ENCODE results near the gene COX7B2. TPM values are rescaled to one million over a fixed set of nuclear protein-coding genes. Genes with fewer than 3 reads are reported as not detected.

COX7B2 gene
- polyA plus RNA-seq, 2 of the 4 experiments (the other 2 are of a cell fraction) = not detected

GRCh38 chr4:46930891-46931290 is 21.8 kb upstream of the COX7B2 start:
- FAIRE-seq (no peak), ATAC-seq (no peak), DNase-seq (ENCODE audit: low read depth in 1 of 2, low spot score in 1 of 2) (no peak)
- TF ChIP-seq E2F6 (IDR thresholded peaks at IDR 0.05; ENCODE audit: borderline replicate concordance, low read depth) (no peak), RAD21 (conservative IDR thresholded peaks at IDR 0.05 in 1 of 2, IDR thresholded peaks at IDR 0.05 in 1 of 2) (no peak)
- TF ChIP-seq, protein P1, sequence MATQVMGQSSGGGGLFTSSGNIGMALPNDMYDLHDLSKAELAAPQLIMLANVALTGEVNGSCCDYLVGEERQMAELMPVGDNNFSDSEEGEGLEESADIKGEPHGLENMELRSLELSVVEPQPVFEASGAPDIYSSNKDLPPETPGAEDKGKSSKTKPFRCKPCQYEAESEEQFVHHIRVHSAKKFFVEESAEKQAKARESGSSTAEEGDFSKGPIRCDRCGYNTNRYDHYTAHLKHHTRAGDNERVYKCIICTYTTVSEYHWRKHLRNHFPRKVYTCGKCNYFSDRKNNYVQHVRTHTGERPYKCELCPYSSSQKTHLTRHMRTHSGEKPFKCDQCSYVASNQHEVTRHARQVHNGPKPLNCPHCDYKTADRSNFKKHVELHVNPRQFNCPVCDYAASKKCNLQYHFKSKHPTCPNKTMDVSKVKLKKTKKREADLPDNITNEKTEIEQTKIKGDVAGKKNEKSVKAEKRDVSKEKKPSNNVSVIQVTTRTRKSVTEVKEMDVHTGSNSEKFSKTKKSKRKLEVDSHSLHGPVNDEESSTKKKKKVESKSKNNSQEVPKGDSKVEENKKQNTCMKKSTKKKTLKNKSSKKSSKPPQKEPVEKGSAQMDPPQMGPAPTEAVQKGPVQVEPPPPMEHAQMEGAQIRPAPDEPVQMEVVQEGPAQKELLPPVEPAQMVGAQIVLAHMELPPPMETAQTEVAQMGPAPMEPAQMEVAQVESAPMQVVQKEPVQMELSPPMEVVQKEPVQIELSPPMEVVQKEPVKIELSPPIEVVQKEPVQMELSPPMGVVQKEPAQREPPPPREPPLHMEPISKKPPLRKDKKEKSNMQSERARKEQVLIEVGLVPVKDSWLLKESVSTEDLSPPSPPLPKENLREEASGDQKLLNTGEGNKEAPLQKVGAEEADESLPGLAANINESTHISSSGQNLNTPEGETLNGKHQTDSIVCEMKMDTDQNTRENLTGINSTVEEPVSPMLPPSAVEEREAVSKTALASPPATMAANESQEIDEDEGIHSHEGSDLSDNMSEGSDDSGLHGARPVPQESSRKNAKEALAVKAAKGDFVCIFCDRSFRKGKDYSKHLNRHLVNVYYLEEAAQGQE (IDR thresholded peaks at IDR 0.05) = no peak
- H3K4me2 ChIP-seq = no peak overlapping the region
- WGBS (ENCODE audit: missing lambda C conversion rate) = 0% methylated on average over 3 of the region's 3 CpGs
- ChIA-PET POLR2A (no interaction called here), CTCF (no interaction called here)
- H3K4me1 ChIP-seq = no peaks in the 10 kb centered on the region
- no peaks in the 10 kb centered on the region for H3K9me3 ChIP-seq
- no peak overlapping the region for H3K27ac ChIP-seq
- H3K4me3 ChIP-seq = no peak overlapping the region

DNA sequence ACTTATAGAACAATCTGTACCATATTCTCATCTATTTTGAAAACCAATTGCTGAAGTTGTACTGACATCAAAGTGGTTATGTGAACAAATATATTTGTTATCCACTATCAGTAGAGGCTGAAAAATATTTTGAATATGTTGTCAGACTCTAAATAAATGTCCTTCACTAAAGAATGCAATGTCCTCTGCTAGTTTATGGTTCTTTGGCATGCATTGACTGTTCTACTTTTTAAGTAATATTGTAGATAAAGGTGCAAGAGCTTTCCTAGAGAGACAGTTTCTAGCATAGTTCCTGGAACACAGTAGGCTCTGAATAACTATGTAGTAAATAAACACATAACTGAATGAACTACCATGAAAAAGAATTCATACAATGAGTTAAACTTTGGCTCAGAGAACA is 18.2 kb upstream of the COX7B2 start:
- FAIRE-seq (no peak), DNase-seq (ENCODE audit: low read depth in 1 of 2, low spot score in 1 of 2) (no peak), ATAC-seq (no peak)
- ChIA-PET POLR2A (no interaction called here), CTCF (no interaction called here)
- Histone ChIP-seq H3K4me1 (no peaks in the 10 kb centered on the region), H3K4me2 (no peak overlapping the region), H3K4me3 (no peak overlapping the region), H3K9me3 (no peaks in the 10 kb centered on the region), H3K27ac (no peak overlapping the region)
- TF ChIP-seq TP53 (CRISPR knock-in tag; IDR thresholded peaks at IDR 0.05) (no peak), POLR2A (IDR thresholded peaks at IDR 0.05; ENCODE audit: low read length) (no peak), POLR2AphosphoS2 (conservative IDR thresholded peaks at IDR 0.05; ENCODE audit: low read length) (no peak), MAZ (IDR thresholded peaks at IDR 0.05; ENCODE audit: borderline replicate concordance, low read depth, low read length) (no peak), EHF (CRISPR knock-in tag; IDR thresholded peaks at IDR 0.05) (no peak), ESRRA (IDR thresholded peaks at IDR 0.05; ENCODE audit: borderline replicate concordance, low read length) (no peak), ELK1 (IDR thresholded peaks at IDR 0.05; ENCODE audit: low read depth, low read length) (no peak), ZC3H11A (IDR thresholded peaks at IDR 0.05) (no peak), EP300 (IDR thresholded peaks at IDR 0.05) (no peak), BCL3 (IDR thresholded peaks at IDR 0.05) (no peak), CEBPB (IDR thresholded peaks at IDR 0.05) (no peak), FOSB (CRISPR knock-in tag; IDR thresholded peaks at IDR 0.05) (no peak), MAX (IDR thresholded peaks at IDR 0.05) (no peak), RAD21 (conservative IDR thresholded peaks at IDR 0.05 in 1 of 2, IDR thresholded peaks at IDR 0.05 in 1 of 2) (no peak), BHLHE40 (IDR thresholded peaks at IDR 0.05; ENCODE audit: low read depth, low read length) (no peak), RFX5 (IDR thresholded peaks at IDR 0.05) (no peak), SREBF2 (IDR thresholded peaks at IDR 0.05) (no peak), NR3C1 (IDR thresholded peaks at IDR 0.05) (no peak)
- TF ChIP-seq, protein P2, sequence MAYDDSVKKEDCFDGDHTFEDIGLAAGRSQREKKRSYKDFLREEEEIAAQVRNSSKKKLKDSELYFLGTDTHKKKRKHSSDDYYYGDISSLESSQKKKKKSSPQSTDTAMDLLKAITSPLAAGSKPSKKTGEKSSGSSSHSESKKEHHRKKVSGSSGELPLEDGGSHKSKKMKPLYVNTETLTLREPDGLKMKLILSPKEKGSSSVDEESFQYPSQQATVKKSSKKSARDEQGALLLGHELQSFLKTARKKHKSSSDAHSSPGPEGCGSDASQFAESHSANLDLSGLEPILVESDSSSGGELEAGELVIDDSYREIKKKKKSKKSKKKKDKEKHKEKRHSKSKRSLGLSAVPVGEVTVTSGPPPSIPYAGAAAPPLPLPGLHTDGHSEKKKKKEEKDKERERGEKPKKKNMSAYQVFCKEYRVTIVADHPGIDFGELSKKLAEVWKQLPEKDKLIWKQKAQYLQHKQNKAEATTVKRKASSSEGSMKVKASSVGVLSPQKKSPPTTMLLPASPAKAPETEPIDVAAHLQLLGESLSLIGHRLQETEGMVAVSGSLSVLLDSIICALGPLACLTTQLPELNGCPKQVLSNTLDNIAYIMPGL (CRISPR knock-in tag; IDR thresholded peaks at IDR 0.05; ENCODE audit: borderline replicate concordance) = no peak
